Vagina (tissue), 2 donors: Measurements from ENCODE around the gene CLDN7. TPM values are rescaled to one million over a fixed set of nuclear protein-coding genes. Genes with fewer than 3 reads are reported as not detected.
A peak's percentile ranks its signal among the peaks of the same experiment; 100 is the strongest.

ENCODE experiments used
- DNase-seq, 2 donors: peaks; one replicate each; pipeline ENCODE4 v3.0.0-alpha.2; 2017; ENCODE audit errors: extremely low spot score in 2 of 2
- H3K27ac ChIP-seq: fragments of 200-600 bp; sonication (generic); one replicate; pipeline ENCODE4 v1.5.1; 2019
- H3K27me3 ChIP-seq: fragments of 200-600 bp; sonication (generic); one replicate; pipeline ENCODE4 v1.5.1; 2019
- H3K36me3 ChIP-seq, 2 donors: fragments of 200-600 bp; sonication (generic); one replicate each; pipeline ENCODE4 v1.5.1; 2017 to 2019
- H3K4me1 ChIP-seq: fragments of 200-600 bp; sonication (generic); one replicate; pipeline ENCODE4 v1.5.1; 2019
- H3K4me3 ChIP-seq, 2 donors: fragments of 200-600 bp; sonication (generic); 1 replicate in 1 of 2; 2 replicates in 1 of 2; pipeline ENCODE4 v1.5.1; 2016 to 2019
- H3K9me3 ChIP-seq: fragments of 200-600 bp; sonication (generic); one replicate; pipeline ENCODE4 v1.5.1; 2019
- POLR2A ChIP-seq, 2 donors: fragments of 450-650 bp; IDR thresholded peaks; one replicate each; pipeline ENCODE4 v1.6.1; 2017; ENCODE audit warnings: antibody characterized with exemption in 2 of 2, mild to moderate bottlenecking in 2 of 2, moderate library complexity in 2 of 2
- POLR2AphosphoS5 ChIP-seq, 2 donors: sonication (generic); formaldehyde crosslinking; IDR thresholded peaks; one replicate each; pipeline ENCODE4 v1.9.0; 2017; ENCODE audit warnings: antibody characterized with exemption in 2 of 2, mild to moderate bottlenecking in 2 of 2, low read depth in 1 of 2; ENCODE audit not compliant: insufficient read depth in 1 of 2
- intact Hi-C: fragments of 100-400 bp; cut with DNase I; formaldehyde crosslinking; loops from one replicate; pipeline ENCODE4 v1.15.1; 2023
- total RNA-seq: library from RNA; depleted of rRNA; stranded (reverse); fragments of >200 nt; gene quantifications from one replicate; pipeline ENCODE4 v1.2.3, GENCODE V29; 2016
- TF ChIP-seq, protein P1 (sequence below), 3 experiments: fragments of 450-650 bp in 2 of 3; fragments of 200-600 bp in 1 of 3; sonication (generic) in 1 of 3; IDR thresholded peaks; one replicate each; pipeline ENCODE4 v1.5.1; 2017 to 2019; ENCODE audit warnings: antibody characterized with exemption in 3 of 3, mild to moderate bottlenecking in 2 of 3, moderate library complexity in 2 of 3

The CLDN7 gene
- total RNA-seq, 1 donor from 2014 or later, result 75.9 TPM

DNA sequence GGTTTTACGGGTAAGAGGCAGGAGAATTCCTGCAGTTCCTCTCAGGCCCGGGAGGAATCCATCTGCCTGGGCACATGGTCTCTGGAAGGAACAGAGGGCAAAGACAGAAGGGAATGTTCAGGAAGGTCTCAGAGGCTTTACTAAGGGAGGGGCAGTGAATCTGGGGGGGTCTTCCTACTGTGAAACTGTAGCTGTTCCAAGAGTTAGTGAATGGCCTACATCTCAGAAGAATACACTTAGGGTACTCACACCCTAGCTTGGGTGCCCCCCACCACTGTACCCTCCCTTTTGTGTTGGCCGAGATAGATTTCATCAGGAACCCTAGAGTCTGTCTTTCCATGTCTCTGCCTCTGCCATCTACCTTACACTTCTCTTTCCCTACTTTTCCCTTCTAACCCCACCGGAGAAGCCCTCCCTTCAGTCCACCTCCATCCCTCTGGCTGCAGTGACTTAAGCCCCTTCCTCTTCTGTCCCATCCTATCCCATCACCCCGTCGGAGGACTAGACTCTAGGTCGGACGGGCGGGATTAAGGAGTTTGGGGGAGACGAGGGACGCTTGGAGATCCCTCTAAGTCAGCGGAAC is 43.0 kb downstream of the CLDN7 start:
- no peak for TF ChIP-seq POLR2A (IDR thresholded peaks at IDR 0.05)
- TF ChIP-seq, protein P1, sequence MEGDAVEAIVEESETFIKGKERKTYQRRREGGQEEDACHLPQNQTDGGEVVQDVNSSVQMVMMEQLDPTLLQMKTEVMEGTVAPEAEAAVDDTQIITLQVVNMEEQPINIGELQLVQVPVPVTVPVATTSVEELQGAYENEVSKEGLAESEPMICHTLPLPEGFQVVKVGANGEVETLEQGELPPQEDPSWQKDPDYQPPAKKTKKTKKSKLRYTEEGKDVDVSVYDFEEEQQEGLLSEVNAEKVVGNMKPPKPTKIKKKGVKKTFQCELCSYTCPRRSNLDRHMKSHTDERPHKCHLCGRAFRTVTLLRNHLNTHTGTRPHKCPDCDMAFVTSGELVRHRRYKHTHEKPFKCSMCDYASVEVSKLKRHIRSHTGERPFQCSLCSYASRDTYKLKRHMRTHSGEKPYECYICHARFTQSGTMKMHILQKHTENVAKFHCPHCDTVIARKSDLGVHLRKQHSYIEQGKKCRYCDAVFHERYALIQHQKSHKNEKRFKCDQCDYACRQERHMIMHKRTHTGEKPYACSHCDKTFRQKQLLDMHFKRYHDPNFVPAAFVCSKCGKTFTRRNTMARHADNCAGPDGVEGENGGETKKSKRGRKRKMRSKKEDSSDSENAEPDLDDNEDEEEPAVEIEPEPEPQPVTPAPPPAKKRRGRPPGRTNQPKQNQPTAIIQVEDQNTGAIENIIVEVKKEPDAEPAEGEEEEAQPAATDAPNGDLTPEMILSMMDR (IDR thresholded peaks at IDR 0.05), result peak in 1 of 3 experiments; percentile 30
- peaks cover 73% of the 10 kb centered on the region for H3K4me1 ChIP-seq
- peak overlapping the region; percentile 95 to 98 for H3K4me3 ChIP-seq

DNA sequence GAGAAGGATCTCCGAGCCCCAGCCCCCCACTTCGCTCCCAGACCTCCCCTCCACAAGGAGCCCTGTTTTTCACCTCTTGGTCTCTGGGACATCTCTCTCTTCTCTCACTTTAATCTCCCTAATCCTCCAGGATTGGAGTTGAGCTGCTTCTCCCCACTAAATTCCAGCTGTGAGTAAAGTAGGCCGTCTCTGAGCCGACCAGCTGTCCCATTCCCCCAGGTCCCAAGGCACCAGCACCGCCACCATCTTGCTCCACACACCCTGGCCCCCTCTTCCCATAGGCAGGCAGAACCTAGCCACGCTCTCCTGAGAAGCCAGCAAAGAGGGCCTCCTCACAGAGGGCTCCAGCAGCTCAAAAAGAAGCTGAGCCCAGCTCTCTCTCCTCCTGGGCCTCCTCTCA is 43.5 kb downstream of the CLDN7 start:
- Histone ChIP-seq H3K4me1 (peaks cover 79% of the 10 kb centered on the region), H3K36me3 (peaks cover 0 to 14% of the 10 kb centered on the region in 2 donors), H3K27ac (peak overlapping the region; percentile 99), H3K27me3 (no peaks in the 10 kb centered on the region), H3K9me3 (no peaks in the 10 kb centered on the region), H3K4me3 (no peak overlapping the region)
- DNase-seq, result no peak
- TF ChIP-seq, protein P1 (IDR thresholded peaks at IDR 0.05), result no peak
- no peak for TF ChIP-seq POLR2A (IDR thresholded peaks at IDR 0.05)
- no peak for TF ChIP-seq POLR2AphosphoS5 (IDR thresholded peaks at IDR 0.05; ENCODE audit: insufficient read depth in 1 of 2, low read depth in 1 of 2)
- intact Hi-C loops, result no loop called here

More for the DNA sequence above, 43.0 kb downstream of the CLDN7 start:
- no peak for DNase-seq
- intact Hi-C loops, result no loop called here
- Histone ChIP-seq H3K27me3 (no peaks in the 10 kb centered on the region), H3K36me3 (peaks cover 0 to 20% of the 10 kb centered on the region in 2 donors), H3K9me3 (no peaks in the 10 kb centered on the region), H3K27ac (peak overlapping the region; percentile 99)

DNA sequence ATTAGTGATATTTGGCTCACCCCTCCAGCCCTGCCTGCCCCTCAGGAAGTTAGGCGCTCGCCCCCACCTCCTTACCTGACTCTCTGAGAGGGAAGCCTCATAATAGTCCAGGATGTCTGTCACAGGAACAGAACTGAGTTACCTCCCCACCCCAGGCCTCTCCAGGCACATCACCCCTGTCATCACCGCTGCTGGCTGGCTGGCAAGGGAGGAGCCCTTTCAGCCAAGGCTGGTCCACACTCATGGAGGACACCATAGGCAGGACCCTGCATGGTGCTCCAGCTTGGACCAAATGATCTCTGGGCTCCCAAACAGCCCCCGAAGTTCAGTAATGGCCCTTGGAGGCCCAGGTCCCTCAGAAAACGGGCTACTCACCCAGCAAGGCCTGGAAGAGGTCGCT is 44.1 kb downstream of the CLDN7 start:
- no peaks in the 10 kb centered on the region for H3K27me3 ChIP-seq
- no peaks in the 10 kb centered on the region for H3K9me3 ChIP-seq
- peak overlapping the region; percentile 54 to 55 for H3K4me3 ChIP-seq
- DNase-seq, result no peak
- peaks cover 0 to 8% of the 10 kb centered on the region in 2 donors for H3K36me3 ChIP-seq
- H3K4me1 ChIP-seq, result peaks cover 81% of the 10 kb centered on the region
- peak overlapping the region; percentile 99 for H3K27ac ChIP-seq
- TF ChIP-seq POLR2AphosphoS5 (IDR thresholded peaks at IDR 0.05; ENCODE audit: insufficient read depth in 1 of 2, low read depth in 1 of 2), result no peak
- TF ChIP-seq, protein P1 (IDR thresholded peaks at IDR 0.05), result no peak
- intact Hi-C loops, result no loop called here

DNA sequence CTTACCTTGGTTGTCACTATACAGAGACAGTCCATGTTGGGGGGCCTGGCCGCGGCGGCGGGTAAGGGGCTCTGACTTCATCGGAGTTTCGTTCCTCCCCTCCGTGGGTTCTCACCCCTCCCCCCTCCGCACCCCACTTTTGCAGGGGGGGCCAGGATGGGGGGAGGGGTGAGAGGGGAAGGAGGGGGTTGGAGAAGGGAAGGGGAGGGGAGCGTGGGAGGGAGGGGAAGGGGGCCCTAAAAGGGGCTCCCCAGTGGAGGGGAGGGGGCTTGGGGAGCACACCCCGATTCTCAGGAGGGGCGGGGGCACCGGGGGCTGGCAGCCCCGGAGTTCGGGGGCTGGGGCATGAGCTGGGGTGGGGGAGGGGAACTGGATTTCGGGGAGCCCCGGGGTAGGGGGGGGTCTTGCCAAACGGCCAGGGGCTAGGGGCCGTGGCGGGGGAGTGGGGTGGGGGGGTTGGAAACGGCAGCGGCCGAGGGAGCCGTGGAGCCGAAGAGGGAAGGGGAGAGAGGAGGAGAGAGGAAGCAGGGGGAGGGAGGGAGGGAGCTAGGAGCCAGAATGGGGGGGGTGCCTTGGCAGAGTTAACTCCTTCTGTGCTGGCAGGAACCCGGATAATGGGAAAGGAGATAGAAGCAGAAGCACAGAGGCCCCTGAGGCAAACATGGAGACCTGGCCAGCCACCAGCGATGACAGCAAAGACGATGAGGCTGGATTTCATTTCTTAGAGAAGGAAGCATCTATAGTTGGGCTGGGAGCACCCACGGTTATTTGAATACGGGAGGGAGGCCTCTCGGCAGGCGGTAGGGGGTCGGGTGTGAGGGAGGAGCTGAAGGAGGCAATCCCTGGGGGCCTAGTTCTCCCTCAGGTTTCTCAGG is 44.9 kb downstream of the CLDN7 start:
- Histone ChIP-seq H3K4me3 (peak overlapping the region; percentile 54 to 55), H3K9me3 (no peaks in the 10 kb centered on the region), H3K27me3 (no peaks in the 10 kb centered on the region), H3K27ac (peak overlapping the region; percentile 99), H3K4me1 (peaks cover 76% of the 10 kb centered on the region), H3K36me3 (no peaks in the 10 kb centered on the region)
- no peak for DNase-seq
- TF ChIP-seq, protein P1 (IDR thresholded peaks at IDR 0.05), result no peak
- TF ChIP-seq POLR2A (IDR thresholded peaks at IDR 0.05) (no peak), POLR2AphosphoS5 (IDR thresholded peaks at IDR 0.05; ENCODE audit: insufficient read depth in 1 of 2, low read depth in 1 of 2) (no peak)
- intact Hi-C loops, result no loop called here
